DND-41 (cell line): Measurements from ENCODE around the gene STT3A.

Experiments used
- CTCF ChIP-seq: IDR thresholded peaks from 2 replicates; pipeline ENCODE4 v1.5.1; 2012; ENCODE audit warnings: borderline replicate concordance, low read length, moderate library complexity, mild to moderate bottlenecking; ENCODE audit not compliant: poor library complexity, severe bottlenecking; ENCODE audit errors: extremely low read depth
- EZH2 ChIP-seq: IDR thresholded peaks from 3 replicates; pipeline ENCODE4 v1.6.1; 2012; ENCODE audit warnings: borderline replicate concordance, low read depth, mild to moderate bottlenecking, moderate library complexity, low read length, inconsistent platforms; ENCODE audit not compliant: severe bottlenecking

GRCh38 chr11:125637840-125638239 is 45.2 kb downstream of the STT3A start:
- no peak for TF ChIP-seq CTCF
- TF ChIP-seq EZH2: no peak
